ENCODE results near the gene SNCAIP. TPM values are rescaled to one million over a fixed set of nuclear protein-coding genes. Genes with fewer than 3 reads are reported as not detected.

Gene SNCAIP
- total and polyA plus RNA-seq, 2 of the 4 experiments (the other 2 are of a cell fraction): 15.3 to 19.0 TPM

- H2BK5ac ChIP-seq (ENCODE audit: low read depth, low read length, poor library complexity, severe bottlenecking): no peak overlapping the region
- no peak overlapping the region for H3K23ac ChIP-seq (ENCODE audit: low read depth, low read length)
- no peak overlapping the region for H3K56ac ChIP-seq (ENCODE audit: extremely low read depth, insufficient read depth, low read length)
- H3K27me3 ChIP-seq (ENCODE audit: control insufficient read depth, insufficient read depth, low read length): no peaks in the 10 kb centered on the region
- H4K20me1 ChIP-seq (ENCODE audit: insufficient read depth, low read length): no peaks in the 10 kb centered on the region
- no peak overlapping the region for H2BK20ac ChIP-seq (ENCODE audit: low read depth, low read length)
- ATAC-seq (ENCODE audit: low read depth) (no peak; the same call in 1 of the 2 replicates), DNase-seq (no peak)
- no peak overlapping the region for H2AFZ ChIP-seq (replicated peaks; ENCODE audit: low read length, poor library complexity)
- no peak overlapping the region for H4K91ac ChIP-seq (ENCODE audit: insufficient read depth, low read depth, low read length)
- H3K27ac ChIP-seq (ENCODE audit: insufficient read depth, low read length): no peak overlapping the region
- no TSS peak for BruUV-seq (replicated peaks)
- no peak overlapping the region for H2BK15ac ChIP-seq (ENCODE audit: low read depth, low read length)
- H3K4ac ChIP-seq (ENCODE audit: low read depth, low read length): no peak overlapping the region
- no peaks in the 10 kb centered on the region; the same call in 1 of the 2 replicates for H3K36me3 ChIP-seq (ENCODE audit: control insufficient read depth, insufficient read depth, low read length)
- H3K4me1 ChIP-seq (ENCODE audit: control insufficient read depth, insufficient read depth, low read length): no peaks in the 10 kb centered on the region
- no peak overlapping the region for H2AK5ac ChIP-seq (ENCODE audit: low read depth, low read length)
- CTCF ChIA-PET: no interaction called here
- 60% methylated on average over 3 of the region's 5 CpGs; no CpG with 5 or more reads in 1 of the 2 experiments for WGBS, 2 experiments (ENCODE audit: extremely low coverage in 2 of 2, insufficient read length in 1 of 2)
- intact Hi-C loops (cut with micrococcal nuclease) (no loop called here), in situ Hi-C loops (cut with MboI; ENCODE audit: low sequenced_read_pairs) (no loop called here), dilution Hi-C loops (cut with HindIII; ENCODE audit: low sequenced_read_pairs, unreplicated experiment) (no loop called here)
- POLR2A ChIA-PET (ENCODE audit: unreplicated experiment): no interaction called here
- no peak overlapping the region for H3K14ac ChIP-seq (replicated peaks; ENCODE audit: low read depth, low read length)
- H3K9ac ChIP-seq (ENCODE audit: low read depth, low read length): no peak overlapping the region
- H3K4me3 ChIP-seq (ENCODE audit: insufficient read depth, low read depth, low read length): no peak overlapping the region
- H3K9me1 ChIP-seq (ENCODE audit: insufficient read depth, low read length): peaks cover 3% of the 10 kb centered on the region; the same call in 1 of the 2 replicates
- TF ChIP-seq BHLHE40 (IDR thresholded peaks at IDR 0.05; ENCODE audit: low read depth, low read length) (no peak), NFE2L2 (IDR thresholded peaks at IDR 0.05; ENCODE audit: low read depth, low read length) (no peak), CEBPB (IDR thresholded peaks at IDR 0.05; ENCODE audit: low read depth, low read length) (no peak), RFX5 (IDR thresholded peaks at IDR 0.05; ENCODE audit: low read depth, low read length) (no peak), RCOR1 (IDR thresholded peaks at IDR 0.05; ENCODE audit: insufficient replicate concordance, low read length) (no peak), MAFK (IDR thresholded peaks at IDR 0.05; ENCODE audit: low read depth, low read length) (no peak), USF2 (IDR thresholded peaks at IDR 0.05; ENCODE audit: low read depth, low read length) (no peak), MAZ (IDR thresholded peaks at IDR 0.05; ENCODE audit: borderline replicate concordance, low read depth, low read length) (no peak)
- no peak overlapping the region for H3K4me2 ChIP-seq (ENCODE audit: low read depth, low read length)
- H2AK9ac ChIP-seq (replicated peaks; ENCODE audit: low read depth, low read length, poor library complexity): no peak overlapping the region
- H4K8ac ChIP-seq (ENCODE audit: low read depth in 2 of 2, low read length in 2 of 2): no peak overlapping the region
- no peaks in the 10 kb centered on the region for H3K79me1 ChIP-seq (ENCODE audit: low read depth in 1 of 2, low read length in 2 of 2)
- no peak overlapping the region for H2BK120ac ChIP-seq (ENCODE audit: low read depth, low read length)
- H4K5ac ChIP-seq (ENCODE audit: low read depth, low read length): no peak overlapping the region
- no peaks in the 10 kb centered on the region for H3K9me3 ChIP-seq (ENCODE audit: control insufficient read depth, insufficient read depth, low read length)
- H3K18ac ChIP-seq (ENCODE audit: low read depth, low read length): no peak overlapping the region
These were observed 122.4 kb downstream of the SNCAIP start for GRCh38 chr5:122434205-122434970.

Measured in IMR-90 (cell line).